Fibroblast of mammary gland (primary cell): ENCODE results near the gene ACTA2.

ENCODE experiments used
- DNase-seq: peaks from one replicate; pipeline ENCODE4 v3.0.0-alpha.2; 2010; ENCODE audit warnings: low read depth
- H3K4me3 ChIP-seq: 2 replicates; pipeline ENCODE4 v1.5.1; 2011; ENCODE audit warnings: low read depth, mild to moderate bottlenecking, low read length, moderate library complexity; ENCODE audit not compliant: control insufficient read depth
- TF ChIP-seq, protein P1 (sequence below): conservative IDR thresholded peaks from 2 replicates; pipeline ENCODE4 v1.5.1; 2011; ENCODE audit warnings: low read depth, low read length, inconsistent platforms; ENCODE audit not compliant: control insufficient read depth, insufficient read depth

Gene ACTA2

DNA sequence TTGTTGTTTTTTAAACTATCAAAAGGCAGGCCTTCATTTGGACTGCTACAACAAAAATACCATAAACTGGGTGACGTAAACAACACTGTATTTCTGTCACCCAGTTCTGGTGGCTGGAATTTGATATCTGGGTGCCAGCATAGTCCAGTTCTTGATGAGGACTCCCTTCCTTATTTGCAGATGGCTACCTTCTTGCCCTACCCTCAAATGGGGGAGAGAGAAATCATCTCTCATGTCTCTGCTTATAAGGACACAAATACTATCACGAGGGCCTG is 25.2 kb downstream of the ACTA2 start:
- H3K4me3 ChIP-seq: no peak overlapping the region
- no peak for DNase-seq
- TF ChIP-seq, protein P1, sequence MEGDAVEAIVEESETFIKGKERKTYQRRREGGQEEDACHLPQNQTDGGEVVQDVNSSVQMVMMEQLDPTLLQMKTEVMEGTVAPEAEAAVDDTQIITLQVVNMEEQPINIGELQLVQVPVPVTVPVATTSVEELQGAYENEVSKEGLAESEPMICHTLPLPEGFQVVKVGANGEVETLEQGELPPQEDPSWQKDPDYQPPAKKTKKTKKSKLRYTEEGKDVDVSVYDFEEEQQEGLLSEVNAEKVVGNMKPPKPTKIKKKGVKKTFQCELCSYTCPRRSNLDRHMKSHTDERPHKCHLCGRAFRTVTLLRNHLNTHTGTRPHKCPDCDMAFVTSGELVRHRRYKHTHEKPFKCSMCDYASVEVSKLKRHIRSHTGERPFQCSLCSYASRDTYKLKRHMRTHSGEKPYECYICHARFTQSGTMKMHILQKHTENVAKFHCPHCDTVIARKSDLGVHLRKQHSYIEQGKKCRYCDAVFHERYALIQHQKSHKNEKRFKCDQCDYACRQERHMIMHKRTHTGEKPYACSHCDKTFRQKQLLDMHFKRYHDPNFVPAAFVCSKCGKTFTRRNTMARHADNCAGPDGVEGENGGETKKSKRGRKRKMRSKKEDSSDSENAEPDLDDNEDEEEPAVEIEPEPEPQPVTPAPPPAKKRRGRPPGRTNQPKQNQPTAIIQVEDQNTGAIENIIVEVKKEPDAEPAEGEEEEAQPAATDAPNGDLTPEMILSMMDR: no peak

GRCh38 chr10:88926566-88927415 is 25.8 kb downstream of the ACTA2 start:
- no peak overlapping the region for H3K4me3 ChIP-seq
- peak; percentile 96 for DNase-seq
- TF ChIP-seq, protein P1: no peak

DNA sequence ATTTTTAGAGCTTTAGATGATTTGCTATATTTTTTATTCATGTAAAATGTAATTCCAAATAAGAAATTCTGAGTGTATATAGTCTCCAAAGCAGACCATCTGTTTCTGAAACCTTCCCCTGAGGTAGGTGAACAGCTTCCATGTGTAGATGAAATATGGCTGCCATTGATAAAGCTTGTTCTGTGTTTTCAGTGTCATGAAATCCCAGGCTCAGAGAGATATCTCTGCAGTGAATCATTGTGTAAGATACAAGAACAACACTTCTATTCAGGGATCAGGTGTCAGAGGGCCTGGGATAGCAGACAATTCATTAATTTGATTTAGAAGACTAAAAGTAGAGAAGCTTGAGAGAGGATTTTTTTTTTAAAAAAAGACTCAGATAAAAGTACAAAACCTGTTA is 29.1 kb downstream of the ACTA2 start:
- TF ChIP-seq, protein P1: no peak
- H3K4me3 ChIP-seq: no peak overlapping the region
- DNase-seq: peak; percentile 38

DNA sequence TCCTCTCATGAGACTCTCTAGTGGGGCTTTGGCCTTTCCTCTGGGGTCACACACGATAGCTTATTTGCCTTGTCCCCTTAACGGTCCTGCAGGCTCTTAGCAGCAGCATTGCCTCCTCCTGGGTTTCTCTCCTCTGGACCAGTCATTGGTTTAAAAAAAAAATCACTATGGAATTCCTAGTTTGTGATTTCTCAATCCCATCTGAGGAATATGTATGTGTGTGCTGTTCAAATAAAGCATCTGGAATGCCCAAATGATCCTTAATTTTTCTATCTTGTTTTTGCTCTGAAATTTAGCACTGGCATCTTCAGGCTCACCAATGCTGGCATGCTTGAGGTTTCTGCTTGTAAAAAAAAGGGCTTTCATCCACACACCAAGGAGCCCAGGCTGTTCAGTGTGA is 30.5 kb downstream of the ACTA2 start:
- TF ChIP-seq, protein P1: no peak
- H3K4me3 ChIP-seq: no peak overlapping the region
- DNase-seq: peak; percentile 26

DNA sequence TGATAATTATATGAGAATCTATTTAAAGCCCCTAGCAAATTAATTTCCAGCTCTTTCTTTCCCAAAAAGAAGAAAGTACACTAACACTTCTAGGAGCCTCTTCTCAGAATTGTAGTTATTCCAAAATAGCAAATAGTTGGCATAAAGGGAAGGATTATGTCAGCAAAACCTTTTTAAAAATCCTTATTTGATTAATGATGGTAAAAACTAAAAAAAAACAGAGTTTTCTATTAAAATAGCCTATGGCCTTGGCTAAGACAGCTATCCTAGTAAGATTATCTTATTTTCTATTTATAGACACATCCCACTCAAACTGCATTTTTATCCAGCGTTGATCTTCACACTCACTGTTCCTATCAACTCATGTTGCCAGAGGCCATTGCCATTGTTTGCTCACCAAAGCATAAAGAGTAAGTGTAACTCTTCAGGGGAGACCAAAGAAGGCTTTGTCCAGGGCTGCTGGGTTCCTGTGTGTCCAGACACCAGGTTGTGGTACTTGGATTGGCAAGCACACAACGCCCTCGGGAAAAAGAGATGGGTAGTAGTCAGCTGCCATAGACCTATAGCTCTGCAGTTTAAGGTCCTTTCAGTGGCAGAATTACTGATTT is 31.5 kb downstream of the ACTA2 start:
- TF ChIP-seq, protein P1: no peak
- DNase-seq: no peak
- no peak overlapping the region for H3K4me3 ChIP-seq

GRCh38 chr10:88920198-88920597 is 32.4 kb downstream of the ACTA2 start:
- TF ChIP-seq, protein P1: no peak
- H3K4me3 ChIP-seq: no peak overlapping the region
- DNase-seq: peak; percentile 61
